ENCODE data around the gene SWT1.
"Not testable (repeated sequence)": the region's sequence is repeated elsewhere in the genome, so short reads cannot be mapped to it uniquely, and the experiment has no call there.

SWT1 gene

DNA sequence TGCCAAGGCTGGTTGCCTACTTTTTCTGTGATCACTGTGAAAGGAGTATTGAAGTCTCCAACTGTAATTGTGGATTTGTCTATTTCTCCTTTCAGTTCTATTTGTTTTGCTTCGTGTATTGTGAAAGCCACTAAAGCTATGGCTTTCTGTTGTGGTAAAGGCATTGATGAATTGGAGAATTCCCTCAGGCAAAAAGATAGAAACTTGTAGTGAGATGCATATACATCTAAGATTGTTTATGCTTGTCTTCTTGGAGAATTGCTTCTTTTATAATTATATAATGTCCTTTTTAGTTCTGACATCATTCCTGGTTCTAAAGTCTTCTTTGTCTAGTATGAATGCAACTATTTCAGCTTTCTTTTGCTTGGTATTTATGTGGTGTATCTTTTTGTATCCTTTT lies 36.8 kb downstream of the SWT1 start:
- no peak for DNase-seq (ENCODE audit: low read depth)

DNA sequence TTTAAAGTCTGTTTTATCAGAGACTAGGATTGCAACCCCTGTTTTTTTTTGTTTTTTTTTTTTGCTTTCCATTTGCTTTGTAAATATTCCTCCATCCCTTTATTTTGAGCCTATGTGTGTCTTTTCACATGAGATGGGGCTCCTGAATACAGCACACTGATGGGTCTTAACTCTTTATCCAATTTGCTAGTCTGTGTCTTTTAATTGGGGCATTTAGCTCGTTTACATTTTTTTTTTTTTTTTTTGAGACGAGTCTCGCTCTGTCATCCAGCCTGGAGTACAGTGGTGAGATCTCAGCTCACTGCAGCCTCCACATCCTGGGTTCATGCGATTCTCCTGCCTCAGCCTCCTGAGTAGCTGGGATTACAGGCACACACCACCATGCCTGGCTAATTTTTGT lies 41.7 kb downstream of the SWT1 start:
- DNase-seq (ENCODE audit: low read depth): not testable (repeated sequence)

DNA sequence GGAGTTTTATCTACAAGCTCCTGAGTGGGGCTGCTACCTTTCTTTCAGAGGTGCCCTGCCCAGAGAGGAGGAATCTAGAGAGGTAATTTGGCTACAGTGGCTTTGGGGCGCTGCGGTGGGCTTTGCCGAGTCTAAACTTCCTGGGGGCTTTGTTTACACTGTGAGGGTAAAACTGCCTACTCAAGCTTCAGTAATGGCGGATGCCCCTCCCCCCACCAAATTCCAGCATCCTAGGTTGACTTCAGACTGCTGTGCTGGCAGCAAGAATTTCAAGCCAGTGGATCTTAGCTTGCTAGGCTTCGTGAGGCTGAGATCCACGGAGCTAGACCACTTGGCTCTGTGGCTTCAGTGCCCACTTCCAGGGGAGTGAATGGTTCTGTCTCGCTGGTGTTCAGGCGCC lies 43.9 kb downstream of the SWT1 start:
- no peak for DNase-seq (ENCODE audit: low read depth)

DNA sequence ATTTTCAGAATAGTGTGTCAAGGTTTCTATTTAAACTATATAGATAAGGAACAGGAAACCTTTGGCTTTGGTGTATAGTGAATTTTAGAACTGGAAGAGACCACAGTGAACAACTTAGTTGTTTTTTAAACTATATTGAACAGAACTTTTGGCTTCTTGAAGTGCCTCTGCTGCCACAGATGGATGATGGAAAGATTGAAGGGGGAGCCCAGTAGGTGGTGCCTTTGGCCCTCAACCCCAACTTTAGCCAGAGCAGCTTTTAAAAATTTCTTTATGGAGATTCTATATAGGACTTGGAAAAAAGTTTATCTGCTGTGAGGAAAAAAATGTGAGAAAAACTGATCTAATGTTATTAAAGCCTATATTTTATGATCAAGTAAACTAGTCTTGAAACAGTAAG lies 50.2 kb downstream of the SWT1 start:
- DNase-seq (ENCODE audit: low read depth): no peak

DNA sequence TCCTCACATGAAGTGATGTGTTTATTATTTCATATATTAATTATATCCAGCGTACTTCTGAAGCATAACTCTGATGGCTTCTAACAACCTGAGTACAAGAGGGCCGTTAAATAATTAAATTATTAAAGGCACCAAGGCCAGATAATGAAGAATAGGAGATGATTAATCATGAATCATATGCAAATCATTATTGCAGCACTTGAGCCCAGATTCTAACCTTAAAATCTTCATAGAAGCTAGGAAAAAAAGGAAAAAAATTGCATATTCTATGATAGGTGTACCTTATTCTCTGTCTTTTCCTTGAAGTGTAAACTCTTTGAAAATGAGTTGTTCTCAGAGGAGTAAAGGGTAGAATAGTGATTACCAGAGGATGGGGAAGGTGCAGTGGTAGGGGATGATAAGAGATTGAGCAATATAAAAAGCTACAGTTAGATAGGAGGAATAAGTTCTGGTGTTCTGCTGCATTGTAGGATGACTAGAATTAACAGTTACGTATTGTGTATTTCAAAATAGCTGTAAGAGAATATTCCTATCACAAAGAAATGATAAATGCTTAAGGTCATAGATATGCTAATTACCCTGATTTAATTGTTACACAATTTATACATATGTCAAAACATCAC lies 51.1 kb downstream of the SWT1 start:
- no peak for DNase-seq (ENCODE audit: low read depth)

DNA sequence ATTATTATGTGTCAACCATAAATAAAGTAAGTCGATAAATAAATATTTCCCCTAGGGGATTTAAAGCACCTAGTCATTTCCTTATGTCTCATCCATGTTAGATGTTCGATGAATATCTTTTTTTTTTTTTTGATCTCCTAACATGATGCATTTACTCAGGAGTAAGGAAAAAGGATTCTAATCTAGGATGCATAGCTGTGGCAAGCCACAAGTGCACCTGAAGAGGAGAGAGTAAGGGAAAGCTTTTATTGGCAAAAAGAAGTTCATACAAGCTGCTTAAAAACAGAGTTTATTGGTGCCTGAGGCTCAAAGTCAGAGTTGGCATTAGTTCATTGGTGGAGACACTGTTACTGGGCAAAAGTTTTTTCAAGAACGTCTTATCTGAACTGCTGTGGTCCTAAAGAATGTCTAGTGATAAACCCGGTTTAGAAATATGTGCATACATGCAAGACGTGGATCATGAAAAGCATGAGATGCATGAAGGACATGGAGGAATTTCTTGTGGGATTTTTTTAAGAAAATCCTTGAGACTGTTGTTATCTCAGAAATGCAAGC lies 51.7 kb downstream of the SWT1 start:
- no peak for DNase-seq (ENCODE audit: low read depth)

DNA sequence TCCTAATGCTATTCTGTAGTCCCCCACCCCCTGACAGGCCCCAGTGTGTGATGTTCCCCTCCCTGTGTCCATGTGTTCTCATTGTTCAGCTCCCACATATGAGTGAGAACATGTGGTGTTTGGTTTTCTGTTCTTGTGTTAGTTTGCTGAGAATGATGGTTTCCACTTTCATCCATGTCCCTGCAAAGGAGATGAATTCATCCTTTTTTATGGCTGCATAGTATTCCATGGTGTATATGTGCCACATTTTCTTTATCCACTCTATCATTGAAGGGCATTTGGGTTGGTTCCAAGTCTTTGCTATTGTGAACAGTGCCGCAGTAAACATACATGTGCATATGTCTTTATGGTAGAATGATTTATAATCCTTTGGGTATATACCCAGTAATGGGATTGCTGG lies 52.4 kb downstream of the SWT1 start:
- DNase-seq (ENCODE audit: low read depth): not testable (repeated sequence)

DNA sequence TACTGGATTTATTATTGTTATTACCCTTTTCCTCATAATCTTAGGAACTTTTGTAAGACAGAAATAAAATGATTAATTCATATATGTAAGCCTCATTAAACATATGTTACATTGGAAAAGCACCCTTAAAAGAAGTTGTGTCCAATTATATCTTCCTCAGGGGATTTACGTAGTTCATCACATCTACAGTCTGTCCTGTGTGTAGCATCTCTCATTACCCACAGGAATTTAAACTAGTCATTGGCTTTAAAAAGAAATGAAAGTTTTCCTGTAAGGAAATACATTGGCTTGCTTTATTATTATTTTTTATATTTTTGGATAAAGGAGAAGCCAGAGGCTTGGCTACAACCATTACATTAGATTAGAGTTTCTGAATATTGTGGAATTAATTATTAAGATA lies 56.1 kb downstream of the SWT1 start:
- DNase-seq (ENCODE audit: low read depth): no peak

DNA sequence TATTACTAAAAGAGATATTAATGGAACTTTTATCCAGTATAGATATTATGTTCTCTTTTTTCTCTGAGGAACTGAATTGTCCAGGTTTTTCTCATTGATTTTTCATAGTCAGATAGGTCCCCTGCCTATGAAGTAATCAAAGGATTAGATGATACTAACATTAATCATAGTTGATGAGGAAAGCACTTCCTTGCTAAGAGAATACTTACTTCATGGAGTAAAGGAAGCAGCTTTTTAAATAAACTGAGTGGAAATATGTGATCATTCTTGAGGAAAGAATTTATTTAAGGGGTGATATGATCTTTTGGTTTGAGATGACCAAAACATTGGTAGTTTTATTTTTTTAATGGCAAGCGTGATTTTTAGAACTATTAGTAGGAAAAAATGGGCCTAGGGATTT lies 58.9 kb downstream of the SWT1 start:
- DNase-seq (ENCODE audit: low read depth): no peak

DNA sequence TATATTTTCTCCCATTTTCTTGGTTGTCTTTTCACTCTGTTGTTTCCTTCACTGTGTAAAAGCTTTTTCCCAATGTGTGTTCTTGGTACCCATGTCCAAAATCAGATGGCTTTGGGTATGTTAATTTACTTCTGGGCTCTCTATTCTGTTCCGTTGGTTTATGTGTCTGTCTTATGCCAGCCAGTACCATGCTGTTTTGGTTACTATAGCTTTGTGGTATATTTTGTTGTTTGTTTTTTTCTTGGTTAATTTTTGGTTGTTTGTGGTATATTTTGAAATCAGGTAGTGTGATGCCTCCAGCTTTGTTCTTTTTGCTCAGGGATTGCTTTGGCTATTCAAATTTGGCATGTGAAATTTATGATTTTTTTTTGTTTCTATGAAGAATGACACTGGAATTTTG lies 67.2 kb downstream of the SWT1 start:
- no peak for DNase-seq (ENCODE audit: low read depth)

DNA sequence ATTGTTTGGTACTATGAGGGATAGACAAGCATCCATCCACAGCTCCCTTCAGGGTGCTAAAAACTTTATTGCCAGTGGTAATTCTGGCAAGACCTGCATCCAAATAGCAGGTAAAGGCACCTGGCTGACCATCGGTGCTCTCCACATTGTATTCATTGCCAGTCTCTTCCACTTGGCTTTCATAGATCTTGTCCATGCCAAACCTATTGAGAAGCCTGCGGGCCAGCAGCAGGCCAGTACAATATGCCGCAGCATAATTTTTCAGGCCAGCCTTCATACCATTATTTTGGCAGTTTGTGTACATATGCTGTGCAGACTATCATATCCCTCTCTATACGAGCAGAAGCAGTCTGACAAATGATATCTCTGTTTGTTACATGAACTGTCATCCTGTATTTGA lies 70.2 kb downstream of the SWT1 start:
- DNase-seq (ENCODE audit: low read depth): no peak

DNA sequence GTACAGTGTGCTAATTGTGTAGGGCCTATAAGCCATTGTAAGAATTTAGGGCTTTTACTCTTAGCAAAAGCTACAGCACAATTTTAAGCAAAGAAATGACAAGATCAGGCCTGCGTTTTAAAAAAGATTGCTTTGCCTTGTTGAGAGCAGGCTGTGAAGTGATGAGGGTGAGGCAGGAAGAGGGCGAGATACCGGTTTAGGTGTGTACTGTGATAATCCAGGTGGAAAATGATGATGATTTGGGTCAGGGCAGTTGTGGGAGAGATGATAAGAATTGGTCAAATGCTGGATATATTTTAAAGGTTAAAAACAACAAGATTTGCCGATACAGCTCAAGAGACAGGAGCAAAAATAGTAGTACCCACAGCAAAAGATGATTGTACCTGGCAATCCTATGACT lies 72.0 kb downstream of the SWT1 start:
- DNase-seq (ENCODE audit: low read depth): no peak

DNA sequence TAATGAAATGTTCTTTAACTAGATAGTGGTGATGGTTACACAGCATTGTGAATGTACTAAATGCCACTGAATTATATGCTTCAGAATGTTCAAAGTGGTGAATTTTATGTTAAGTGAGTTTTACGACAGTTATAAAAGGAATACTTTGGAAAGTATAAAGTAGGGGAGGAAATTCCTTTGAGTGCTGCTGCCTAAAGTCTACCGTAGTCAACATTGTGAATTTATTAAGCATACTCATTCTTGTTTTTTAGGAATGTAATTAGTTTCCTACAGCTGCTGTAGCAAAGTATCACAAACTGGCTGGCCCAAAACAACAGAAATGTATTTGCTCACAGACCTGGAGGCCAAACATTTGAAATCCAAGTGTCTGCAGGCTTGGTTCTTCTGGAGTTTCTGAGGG lies 73.0 kb downstream of the SWT1 start:
- DNase-seq (ENCODE audit: low read depth): no peak

DNA sequence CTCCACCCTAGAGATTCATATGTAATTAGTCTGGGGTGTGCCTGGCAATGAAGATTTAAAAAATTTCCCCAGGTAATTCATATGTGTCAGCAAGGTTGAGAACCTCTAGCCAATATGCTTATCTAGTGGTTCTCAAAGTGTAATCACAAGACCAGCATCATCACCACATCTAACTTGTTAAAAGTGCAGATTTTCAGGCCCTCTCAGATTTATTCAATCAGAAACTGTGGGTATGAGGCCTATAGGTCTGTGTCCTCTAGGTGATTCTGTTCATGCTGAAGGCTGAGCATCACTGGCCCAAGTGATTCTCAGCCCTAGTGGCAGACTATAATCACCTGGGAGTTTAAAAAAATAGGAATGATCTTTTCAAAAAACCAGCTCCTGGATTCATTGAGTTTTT lies 75.9 kb downstream of the SWT1 start:
- DNase-seq (ENCODE audit: low read depth): no peak

DNA sequence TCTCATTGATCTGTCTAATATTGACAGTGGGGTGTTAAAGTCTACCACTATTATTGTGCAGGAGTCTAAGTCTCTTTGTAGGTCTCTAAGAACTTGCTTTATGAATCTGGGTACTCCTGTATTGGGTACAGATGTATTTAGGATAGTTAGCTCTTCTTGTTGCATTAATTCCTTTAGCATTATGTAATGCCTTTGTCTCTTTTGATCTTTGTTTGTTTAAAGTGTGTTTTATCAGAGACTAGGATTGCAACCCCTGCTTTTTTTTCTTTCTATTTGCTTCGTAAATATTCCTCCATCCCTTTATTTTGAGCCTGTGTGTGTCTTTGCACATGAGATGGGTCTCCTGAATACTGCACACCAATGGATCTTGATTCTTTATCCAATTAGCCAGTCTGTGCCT lies 77.2 kb downstream of the SWT1 start:
- DNase-seq (ENCODE audit: low read depth): not testable (repeated sequence)

DNA sequence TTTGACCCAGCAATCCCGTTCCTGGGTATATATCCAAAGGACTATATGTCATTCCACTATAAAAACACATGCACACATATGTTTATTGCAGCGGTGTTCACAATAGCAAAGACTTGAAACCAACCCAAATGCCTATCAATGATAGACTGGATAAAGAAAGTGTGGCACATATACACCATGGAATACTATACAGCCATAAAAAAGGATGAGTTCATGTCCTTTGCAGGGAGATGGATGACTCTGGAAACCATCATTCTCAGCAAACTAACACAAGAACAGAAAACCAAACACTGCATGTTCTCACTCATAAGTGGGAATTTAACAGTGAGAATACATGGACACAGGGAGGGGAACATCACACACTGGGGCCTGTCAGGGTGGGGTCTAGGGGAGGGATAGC lies 80.2 kb downstream of the SWT1 start:
- DNase-seq (ENCODE audit: low read depth): not testable (repeated sequence)

DNA sequence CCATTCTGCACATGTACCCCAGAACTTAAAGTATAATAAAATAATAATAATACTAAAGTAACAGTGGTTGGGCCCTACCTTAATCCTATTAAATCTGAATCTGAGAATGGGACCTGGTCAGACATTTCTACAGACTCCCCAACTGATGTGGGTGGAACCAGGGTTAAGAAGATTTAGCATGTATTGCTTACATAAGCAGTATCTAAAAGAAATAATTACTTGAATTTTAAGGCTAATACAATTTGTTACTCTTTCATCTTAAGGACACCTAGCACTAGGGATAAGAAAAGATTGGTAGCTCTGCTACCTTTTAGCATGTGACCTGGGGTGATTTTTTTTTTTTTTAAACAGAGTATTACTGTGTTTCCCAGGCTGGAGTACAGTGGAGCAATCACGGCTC lies 80.7 kb downstream of the SWT1 start:
- no peak for DNase-seq (ENCODE audit: low read depth)

DNA sequence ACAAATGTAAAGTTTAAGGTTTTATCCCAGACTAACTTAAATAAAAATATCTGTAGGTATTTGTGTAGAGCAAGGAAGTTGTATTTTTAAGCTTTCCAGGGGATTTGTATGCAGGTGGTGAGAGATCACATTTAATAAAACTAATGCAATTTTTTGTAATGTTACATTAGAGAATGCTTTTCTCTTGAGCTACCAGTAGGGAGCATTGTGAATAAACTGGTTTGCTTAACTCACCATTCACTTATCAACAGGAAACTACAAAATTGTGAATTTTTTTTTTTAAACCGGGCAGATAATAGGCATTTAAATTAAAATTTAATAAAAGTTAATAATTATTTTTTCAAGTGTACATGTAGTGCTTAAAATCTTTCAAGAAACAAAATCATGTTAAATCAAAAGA lies 81.5 kb downstream of the SWT1 start:
- no peak for DNase-seq (ENCODE audit: low read depth)

DNA sequence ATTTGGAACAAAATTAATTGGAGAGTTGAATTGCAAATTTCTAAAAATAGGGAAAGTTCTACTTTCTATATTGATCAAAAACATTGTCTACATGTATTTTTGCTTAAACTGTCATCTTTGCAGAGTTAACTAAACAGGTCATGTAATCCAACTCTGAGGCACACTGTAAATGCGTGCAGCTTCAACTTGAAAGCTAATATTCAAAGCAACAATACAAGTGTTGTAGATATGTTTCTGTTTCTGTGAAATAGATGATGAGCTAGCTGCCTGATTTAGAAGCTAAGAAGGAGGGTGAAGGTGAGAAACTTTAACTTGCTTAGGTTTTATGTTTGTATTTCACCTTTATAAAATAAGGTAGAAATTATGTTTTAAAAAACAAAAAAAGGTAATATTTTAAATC lies 82.9 kb downstream of the SWT1 start:
- DNase-seq (ENCODE audit: low read depth): no peak

DNA sequence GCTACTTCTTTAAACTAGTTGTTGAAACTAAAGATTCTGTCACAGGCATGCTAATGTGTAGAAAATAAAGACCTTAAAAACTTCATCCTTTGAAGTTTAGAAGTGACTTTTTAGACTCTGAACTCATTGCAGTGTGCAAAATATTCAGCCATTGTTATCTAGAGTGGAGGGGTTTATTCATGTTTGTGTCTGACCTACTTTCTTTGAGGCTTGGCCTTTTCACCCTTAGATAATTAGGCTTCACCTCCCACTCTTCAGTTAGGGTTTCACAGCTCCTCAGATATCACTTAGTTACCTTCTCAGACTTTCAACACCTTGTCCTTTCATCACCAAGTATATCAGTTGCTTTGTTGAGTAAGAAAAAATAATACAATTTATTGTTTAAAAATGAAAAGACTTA lies 84.2 kb downstream of the SWT1 start:
- no peak for DNase-seq (ENCODE audit: low read depth)

DNA sequence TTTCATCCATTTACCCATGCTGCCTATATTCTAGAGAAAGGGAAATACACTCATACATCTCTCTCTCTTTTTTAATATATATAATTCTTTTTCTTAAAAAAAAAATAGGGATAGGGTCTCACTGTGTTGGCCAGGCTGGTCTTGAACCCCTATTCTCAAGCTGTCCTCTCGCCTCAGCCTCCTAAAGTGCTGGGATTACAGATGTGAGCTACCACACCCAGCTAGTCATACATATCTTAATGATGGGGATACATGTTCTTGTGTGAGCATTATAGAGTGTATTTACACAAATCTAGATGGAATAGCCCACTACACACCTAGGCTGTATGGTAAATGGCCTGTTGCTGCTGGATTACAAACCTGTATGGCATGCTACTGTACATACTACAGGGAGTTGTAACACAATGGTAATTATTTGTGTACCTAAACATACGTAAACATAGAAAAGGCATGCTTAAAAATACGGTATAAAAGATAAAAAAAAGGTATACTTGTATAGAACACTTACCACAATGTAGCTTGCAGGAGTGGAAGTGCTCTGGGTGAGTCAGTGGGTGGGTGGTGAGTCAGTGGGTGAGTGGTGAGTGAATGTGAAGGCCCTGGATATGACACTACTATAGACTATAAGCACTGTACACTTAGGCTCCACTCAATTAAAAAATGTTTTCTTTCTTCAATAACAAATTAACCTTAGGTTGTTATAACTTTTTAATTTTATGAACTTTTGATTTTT lies 87.2 kb downstream of the SWT1 start:
- peak; percentile 46 for DNase-seq (ENCODE audit: low read depth)

DNA sequence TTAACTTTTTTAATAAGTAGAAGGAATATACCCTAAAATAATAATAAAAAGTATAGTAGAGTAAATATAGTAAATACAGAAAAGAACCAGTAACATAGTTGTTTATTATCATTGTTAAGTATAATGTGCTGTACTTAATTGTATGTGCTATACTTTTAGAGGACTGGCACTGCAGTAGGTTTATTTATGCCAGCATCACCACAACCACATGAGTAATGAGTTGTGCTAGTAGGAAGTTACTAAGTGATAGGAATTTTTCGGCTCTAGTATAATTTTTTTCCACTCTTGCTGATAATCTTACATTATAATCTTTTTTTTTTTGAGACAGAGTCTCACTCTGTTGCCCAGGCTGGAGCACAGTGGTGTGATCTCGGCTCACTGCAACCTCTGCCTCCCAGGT lies 88.5 kb downstream of the SWT1 start:
- no peak for DNase-seq (ENCODE audit: low read depth)

DNA sequence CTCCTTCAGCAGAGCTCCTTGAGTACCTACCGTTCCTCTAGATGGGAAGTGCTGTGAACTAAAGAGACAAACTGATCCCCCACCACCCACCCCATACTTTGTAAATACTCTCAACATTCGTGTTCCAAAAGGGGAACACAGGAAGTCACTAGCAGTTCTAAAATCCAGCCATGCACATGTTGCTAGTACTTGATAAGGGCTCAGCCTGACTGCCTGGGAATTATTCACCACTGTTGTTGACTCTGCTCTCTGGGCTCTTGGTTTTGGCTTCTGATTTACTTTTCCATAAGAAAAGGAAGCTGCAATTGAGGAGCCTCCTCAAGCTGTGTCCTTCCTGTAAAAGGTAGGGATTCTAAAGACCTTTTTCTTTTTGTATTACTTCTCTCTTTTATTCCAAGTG lies 92.6 kb downstream of the SWT1 start:
- no peak for DNase-seq (ENCODE audit: low read depth)

DNA sequence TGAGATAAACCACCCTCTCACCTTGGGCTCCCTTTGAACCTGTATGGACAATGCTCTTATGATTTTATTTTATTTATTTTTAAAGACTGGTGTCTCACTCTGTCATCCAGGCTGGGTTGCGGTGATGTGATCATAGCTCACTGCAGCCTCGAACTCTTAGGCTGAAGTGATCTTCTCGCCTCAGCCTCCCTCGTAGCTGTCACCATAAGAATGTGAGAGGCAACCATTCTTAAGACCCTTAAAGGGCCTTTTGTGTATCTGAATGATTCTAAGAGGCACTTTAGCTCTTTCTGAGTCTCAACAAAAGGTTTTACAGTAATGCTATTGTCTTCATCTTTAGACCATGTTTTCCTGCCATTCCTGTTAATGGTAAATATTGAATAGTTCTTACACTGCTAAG lies 93.1 kb downstream of the SWT1 start:
- DNase-seq (ENCODE audit: low read depth): no peak
